ENCODE measurements around the gene HSPA14. TPM values are rescaled to one million over a fixed set of nuclear protein-coding genes. Genes with fewer than 3 reads are reported as not detected.

HSPA14 gene
- total and polyA plus RNA-seq, 7 donors: 10.0 to 19.8 (median 13.4) TPM

GRCh38 chr10:14843327-14843988 lies 5.4 kb downstream of the HSPA14 start:
- Histone ChIP-seq H3K4me1 (peaks cover 0 to 16% (median 12%) of the 10 kb centered on the region in 4 donors), H3K4me3 (no peak overlapping the region), H3K36me3 (peaks cover 13 to 54% (median 26%) of the 10 kb centered on the region in 4 donors), H3K27me3 (no peaks in the 10 kb centered on the region), H3K9me3 (no peaks in the 10 kb centered on the region), H3K27ac (no peak overlapping the region)
- no peak for DNase-seq
- intact Hi-C loops (cut with DNase I): no loop called here
- WGBS, 2 donors: 95 to 96% methylated on average over 15 of the region's 15 CpGs
- TF ChIP-seq EP300 (IDR thresholded peaks at IDR 0.05) (no peak), POLR2AphosphoS5 (IDR thresholded peaks at IDR 0.05) (no peak), POLR2A (IDR thresholded peaks at IDR 0.05) (no peak), CTCF (IDR thresholded peaks at IDR 0.05) (no peak)

GRCh38 chr10:14844948-14845347 lies 6.8 kb downstream of the HSPA14 start:
- 86 to 88% methylated on average over 2 of the region's 2 CpGs for WGBS, 2 donors
- Histone ChIP-seq H3K4me3 (no peak overlapping the region), H3K27me3 (no peaks in the 10 kb centered on the region), H3K9me3 (no peaks in the 10 kb centered on the region), H3K27ac (no peak overlapping the region), H3K36me3 (peaks cover 13 to 62% (median 28%) of the 10 kb centered on the region in 4 donors), H3K4me1 (peaks cover 0 to 5% (median 2%) of the 10 kb centered on the region in 4 donors)
- intact Hi-C loops (cut with DNase I): no loop called here
- no peak for DNase-seq
- no peak for TF ChIP-seq CTCF (IDR thresholded peaks at IDR 0.05)
- no peak for TF ChIP-seq POLR2AphosphoS5 (IDR thresholded peaks at IDR 0.05)
- no peak for TF ChIP-seq EP300 (IDR thresholded peaks at IDR 0.05)
- no peak for TF ChIP-seq POLR2A (IDR thresholded peaks at IDR 0.05)

- WGBS, 2 donors: 95 to 97% methylated on average over 3 of the region's 3 CpGs
- no peak for DNase-seq
- H3K27me3 ChIP-seq: no peaks in the 10 kb centered on the region
- H3K4me3 ChIP-seq: no peak overlapping the region
- intact Hi-C loops (cut with DNase I): no loop called here
- peaks cover 0 to 59% (median 11%) of the 10 kb centered on the region in 4 donors for H3K36me3 ChIP-seq
- no peaks in the 10 kb centered on the region for H3K9me3 ChIP-seq
- no peaks in the 10 kb centered on the region for H3K4me1 ChIP-seq
- TF ChIP-seq EP300 (IDR thresholded peaks at IDR 0.05): no peak
- TF ChIP-seq POLR2AphosphoS5 (IDR thresholded peaks at IDR 0.05): no peak
- TF ChIP-seq POLR2A (IDR thresholded peaks at IDR 0.05): no peak
- TF ChIP-seq CTCF (IDR thresholded peaks at IDR 0.05): no peak
- H3K27ac ChIP-seq: no peak overlapping the region
Measured at GRCh38 chr10:14852236-14852635, 14.1 kb downstream of the HSPA14 start.

- intact Hi-C loops (cut with DNase I): no loop called here
- Histone ChIP-seq H3K36me3 (peaks cover 0 to 63% (median 12%) of the 10 kb centered on the region in 4 donors), H3K4me3 (no peak overlapping the region), H3K27ac (no peak overlapping the region), H3K4me1 (no peaks in the 10 kb centered on the region), H3K9me3 (no peaks in the 10 kb centered on the region), H3K27me3 (no peaks in the 10 kb centered on the region)
- 87 to 90% methylated on average over 1 of the region's 1 CpG for WGBS, 2 donors
- no peak for DNase-seq
- TF ChIP-seq CTCF (IDR thresholded peaks at IDR 0.05) (no peak), EP300 (IDR thresholded peaks at IDR 0.05) (no peak), POLR2A (IDR thresholded peaks at IDR 0.05) (no peak), POLR2AphosphoS5 (IDR thresholded peaks at IDR 0.05) (no peak)
Measured at GRCh38 chr10:14855453-14855852, 17.3 kb downstream of the HSPA14 start.
